Endothelial cell of umbilical vein (primary cell): ENCODE results near the gene MB21D2. TPM values are rescaled to one million over a fixed set of nuclear protein-coding genes. Genes with fewer than 3 reads are reported as not detected.

Experiments
- BruUV-seq: library from RNA; stranded (reverse); fragments of 400-500 nt; replicated peaks from 2 replicates; lab custom pipeline; 2021; lab: Mats Ljungman, UMichigan
- CTCF ChIA-PET: fragments of 300-600, 350-600 bp; sonication (Branson Sonifier 250); formaldehyde crosslinking; loops from one replicate; lab custom pipeline; 2021; ENCODE audit warnings: antibody characterized with exemption, inconsistent platforms; lab: Charles Lee
- POLR2A ChIA-PET: fragments of 300-600, 350-600 bp; sonication (Branson Sonifier 250); formaldehyde crosslinking; loops from one replicate; lab custom pipeline; 2021; ENCODE audit warnings: antibody characterized with exemption, inconsistent platforms; lab: Charles Lee
- DNase-seq: peaks from one replicate; pipeline ENCODE4 v3.0.0-alpha.2; 2011; ENCODE audit warnings: low read depth, low spot score
- FAIRE-seq: peaks from 2 replicates; lab custom pipeline; 2011; peaks lifted over from hg19 to GRCh38; lab: Jason Lieb, UNC
- H2AFZ ChIP-seq: 2 replicates; pipeline ENCODE4 v1.6.0; 2012; ENCODE audit warnings: low read depth, low read length, control low read depth, inconsistent platforms
- H3K27ac ChIP-seq: 2 replicates; pipeline ENCODE4 v1.5.1; 2011; ENCODE audit warnings: low read depth, mild to moderate bottlenecking, control low read depth, low read length, moderate library complexity; ENCODE audit not compliant: insufficient read depth
- H3K27me3 ChIP-seq, 2 experiments: 2 replicates each; pipeline versions ENCODE4 v1.6.0 to v1.6.1; 2011; ENCODE audit warnings: low read length in 2 of 2, mixed read lengths in 1 of 2; ENCODE audit not compliant: control insufficient read depth in 2 of 2, insufficient read depth in 2 of 2
- H3K36me3 ChIP-seq, 2 experiments: 2 replicates in 1 of 2; 3 replicates in 1 of 2; pipeline ENCODE4 v1.5.1; 2011; ENCODE audit warnings: low read length in 2 of 2, mild to moderate bottlenecking in 1 of 2, moderate library complexity in 1 of 2; ENCODE audit not compliant: control insufficient read depth in 2 of 2, insufficient read depth in 2 of 2; ENCODE audit errors: extremely low read depth in 1 of 2
- H3K4me1 ChIP-seq: 3 replicates; pipeline ENCODE4 v1.5.1; 2011; ENCODE audit warnings: mild to moderate bottlenecking, low read length; ENCODE audit not compliant: control insufficient read depth, insufficient read depth; ENCODE audit errors: extremely low read depth
- H3K4me2 ChIP-seq: 2 replicates; pipeline ENCODE4 v1.6.1; 2011; ENCODE audit warnings: low read length, control low read depth, mixed read lengths; ENCODE audit not compliant: insufficient read depth
- H3K4me3 ChIP-seq, 3 experiments: fragments of 200-600 bp in 1 of 3; sonication (generic), shearing (Covaris generic) in 1 of 3; replicated peaks in 1 of 3; 2 replicates each; pipeline ENCODE4 v1.5.1; 2011 to 2016; ENCODE audit warnings: control low read depth in 3 of 3, low read length in 3 of 3, mild to moderate bottlenecking in 2 of 3, inconsistent platforms in 1 of 3, low read depth in 1 of 3, moderate library complexity in 1 of 3; ENCODE audit not compliant: insufficient read depth in 1 of 3
- H3K79me2 ChIP-seq: 2 replicates; pipeline ENCODE4 v1.6.0; 2012; ENCODE audit warnings: low read length, inconsistent platforms; ENCODE audit not compliant: control insufficient read depth, insufficient read depth
- H3K9ac ChIP-seq: replicated peaks from 2 replicates; pipeline ENCODE3; 2011; ENCODE audit warnings: low read length, control low read depth; ENCODE audit not compliant: insufficient read depth; ENCODE audit errors: extremely low read depth
- H3K9me1 ChIP-seq: replicated peaks from 3 replicates; pipeline ENCODE4 v1.6.0; 2011; ENCODE audit warnings: mild to moderate bottlenecking, low read length; ENCODE audit not compliant: control insufficient read depth, insufficient read depth; ENCODE audit errors: extremely low read depth
- H3K9me3 ChIP-seq: replicated peaks from 2 replicates; pipeline ENCODE4 v1.5.1; 2012; ENCODE audit warnings: low read length, inconsistent platforms; ENCODE audit not compliant: control insufficient read depth, insufficient read depth
- H4K20me1 ChIP-seq: replicated peaks from 2 replicates; pipeline ENCODE3; 2011; ENCODE audit warnings: mild to moderate bottlenecking, low read length; ENCODE audit not compliant: control insufficient read depth, insufficient read depth; ENCODE audit errors: extremely low read depth
- EZH2 ChIP-seq: IDR thresholded peaks from 2 replicates; pipeline ENCODE4 v1.6.1; 2012; ENCODE audit warnings: borderline replicate concordance, low read depth, mild to moderate bottlenecking, moderate library complexity, low read length, inconsistent platforms; ENCODE audit not compliant: severe bottlenecking
- FOS ChIP-seq: IDR thresholded peaks from 2 replicates; pipeline ENCODE4 v1.6.1; 2011; ENCODE audit warnings: mild to moderate bottlenecking, low read length, moderate library complexity, borderline replicate concordance; ENCODE audit not compliant: insufficient read depth
- GATA2 ChIP-seq: IDR thresholded peaks from 2 replicates; pipeline ENCODE4 v1.7.0; 2011; ENCODE audit warnings: low read depth, mild to moderate bottlenecking, moderate library complexity, mixed read lengths, low read length; ENCODE audit not compliant: insufficient read length, insufficient read depth
- JUN ChIP-seq: IDR thresholded peaks from 2 replicates; pipeline ENCODE4 v1.6.1; 2011; ENCODE audit warnings: borderline replicate concordance, low read depth; ENCODE audit not compliant: insufficient read length, insufficient read depth
- MYC ChIP-seq: IDR thresholded peaks from one replicate; pipeline ENCODE4 v1.6.1; 2011; ENCODE audit warnings: mild to moderate bottlenecking, low read depth, low read length
- POLR2A ChIP-seq: IDR thresholded peaks from 2 replicates; pipeline ENCODE4 v1.6.1; 2012; ENCODE audit warnings: low read depth, mild to moderate bottlenecking, control low read depth, low read length
- POLR2AphosphoS5 ChIP-seq: IDR thresholded peaks from 2 replicates; pipeline ENCODE4 v1.6.1; 2012; ENCODE audit warnings: low read depth, mild to moderate bottlenecking, control low read depth, low read length, moderate library complexity; ENCODE audit not compliant: insufficient read depth
- dilution Hi-C: fragments of 300-500 bp; cut with MboI; formaldehyde crosslinking; loops from one replicate; pipeline ENCODE4 v1.15.0; 2019; ENCODE audit warnings: low sequenced_read_pairs; ENCODE audit not compliant: extremely low pct_ligation_motif_present
- intact Hi-C: fragments of 100-400 bp; cut with micrococcal nuclease; formaldehyde crosslinking; loops from one replicate; pipeline ENCODE4 v1.10.0; 2022
- polyA plus RNA-seq, 4 experiments: library from polyadenylated mRNA; depleted of rRNA in 3 of 4; stranded (reverse) in 3 of 4; unstranded in 1 of 4; fragments of >200 nt; gene quantifications; 2 replicates each; pipeline versions ENCODE4 v1.2.1 to v1.2.3, GENCODE V29; 2011 to 2012; ENCODE audit warnings: missing spikeins in 1 of 4
- total RNA-seq: library from RNA; stranded (reverse); gene quantifications from 2 replicates; pipeline ENCODE4 v1.2.3, GENCODE V29; 2021
- TF ChIP-seq, protein P1 (sequence below): IDR thresholded peaks from 2 replicates; pipeline ENCODE4 v1.6.1; 2011; ENCODE audit not compliant: insufficient read depth, insufficient read length
- TF ChIP-seq, protein P2 (sequence below), 2 donors: IDR thresholded peaks; 1 replicate in 1 of 2; 2 replicates in 1 of 2; pipeline ENCODE4 v1.5.1; 2011; ENCODE audit warnings: low read length in 2 of 2, mild to moderate bottlenecking in 2 of 2, moderate library complexity in 2 of 2, control low read depth in 1 of 2, inconsistent platforms in 1 of 2, low read depth in 1 of 2; ENCODE audit not compliant: insufficient read depth in 1 of 2; ENCODE audit errors: extremely low read depth in 1 of 2

The MB21D2 gene
- total and polyA plus RNA-seq, 2 donors (not counting 3 experiments of a cell fraction or from before 2014, with no cell fraction given) = 6.7 to 7.4 TPM

DNA sequence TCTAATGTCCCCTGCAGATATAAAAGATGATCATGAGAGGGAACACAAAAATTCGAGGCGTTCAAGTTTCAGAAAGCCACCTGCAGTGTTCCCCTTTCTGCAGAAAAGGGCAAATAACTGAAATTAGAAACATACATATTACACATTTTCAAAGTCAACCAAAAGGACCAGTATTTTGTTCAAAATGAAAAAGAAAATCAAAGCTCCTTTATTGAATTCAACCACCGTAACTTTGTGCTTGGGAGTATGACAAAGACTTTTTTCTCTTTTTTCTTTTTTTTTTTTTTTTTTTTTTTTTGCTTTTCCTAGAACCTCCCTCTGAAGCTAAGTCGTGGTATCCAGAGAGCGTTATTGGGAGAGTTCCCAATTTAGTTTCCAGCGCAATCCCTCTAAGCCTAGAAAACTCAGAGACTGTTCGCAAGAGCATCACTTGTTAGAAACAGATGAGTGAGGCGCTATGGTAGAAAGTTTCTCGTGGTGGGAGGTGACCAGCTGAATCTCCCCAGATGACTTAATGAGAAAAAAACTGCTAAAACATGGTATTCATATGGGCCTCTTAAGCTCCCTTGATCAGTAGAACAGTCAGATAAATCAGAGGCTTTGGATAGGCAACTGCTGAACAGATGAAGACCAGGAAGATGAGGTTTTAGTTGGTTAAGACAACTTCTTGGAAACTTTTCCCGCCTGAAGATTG, 77.4 kb downstream of the MB21D2 start:
- POLR2A ChIA-PET = no interaction called here
- no TSS peak for BruUV-seq

More for the DNA sequence above, 77.4 kb downstream of the MB21D2 start:
- Histone ChIP-seq H3K4me2 (no peak overlapping the region), H3K4me3 (no peak overlapping the region), H3K9me3 (no peaks in the 10 kb centered on the region), H2AFZ (no peak overlapping the region), H3K27me3 (no peaks in the 10 kb centered on the region), H3K36me3 (no peaks in the 10 kb centered on the region), H3K9me1 (no peaks in the 10 kb centered on the region), H3K4me1 (peaks cover 4% of the 10 kb centered on the region), H3K79me2 (no peaks in the 10 kb centered on the region), H3K27ac (no peak overlapping the region), H4K20me1 (no peaks in the 10 kb centered on the region), H3K9ac (no peak overlapping the region)
- CTCF ChIA-PET = no interaction called here
- dilution Hi-C loops (no loop called here), intact Hi-C loops (no loop called here)
- FAIRE-seq = no peak
- TF ChIP-seq FOS (no peak), MYC (no peak), JUN (no peak), POLR2AphosphoS5 (no peak), EZH2 (no peak), POLR2A (no peak), GATA2 (no peak)
- TF ChIP-seq, protein P1, sequence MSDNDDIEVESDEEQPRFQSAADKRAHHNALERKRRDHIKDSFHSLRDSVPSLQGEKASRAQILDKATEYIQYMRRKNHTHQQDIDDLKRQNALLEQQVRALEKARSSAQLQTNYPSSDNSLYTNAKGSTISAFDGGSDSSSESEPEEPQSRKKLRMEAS = no peak
- TF ChIP-seq, protein P2, sequence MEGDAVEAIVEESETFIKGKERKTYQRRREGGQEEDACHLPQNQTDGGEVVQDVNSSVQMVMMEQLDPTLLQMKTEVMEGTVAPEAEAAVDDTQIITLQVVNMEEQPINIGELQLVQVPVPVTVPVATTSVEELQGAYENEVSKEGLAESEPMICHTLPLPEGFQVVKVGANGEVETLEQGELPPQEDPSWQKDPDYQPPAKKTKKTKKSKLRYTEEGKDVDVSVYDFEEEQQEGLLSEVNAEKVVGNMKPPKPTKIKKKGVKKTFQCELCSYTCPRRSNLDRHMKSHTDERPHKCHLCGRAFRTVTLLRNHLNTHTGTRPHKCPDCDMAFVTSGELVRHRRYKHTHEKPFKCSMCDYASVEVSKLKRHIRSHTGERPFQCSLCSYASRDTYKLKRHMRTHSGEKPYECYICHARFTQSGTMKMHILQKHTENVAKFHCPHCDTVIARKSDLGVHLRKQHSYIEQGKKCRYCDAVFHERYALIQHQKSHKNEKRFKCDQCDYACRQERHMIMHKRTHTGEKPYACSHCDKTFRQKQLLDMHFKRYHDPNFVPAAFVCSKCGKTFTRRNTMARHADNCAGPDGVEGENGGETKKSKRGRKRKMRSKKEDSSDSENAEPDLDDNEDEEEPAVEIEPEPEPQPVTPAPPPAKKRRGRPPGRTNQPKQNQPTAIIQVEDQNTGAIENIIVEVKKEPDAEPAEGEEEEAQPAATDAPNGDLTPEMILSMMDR (IDR thresholded peaks at IDR 0.05; ENCODE audit: extremely low read depth in 1 of 2, insufficient read depth in 1 of 2, low read depth in 1 of 2, low read length in 2 of 2) = no peak
- DNase-seq = no peak
